ELF-1 (cell line): ENCODE data around the gene PTPRJ.

Experiments
- DNase-seq: peaks from one replicate; pipeline ENCODE4 v3.0.0-alpha.2; 2016; ENCODE audit warnings: low read depth, low spot score

The PTPRJ gene

GRCh38 chr11:48063424-48063978, 83.1 kb downstream of the PTPRJ start:
- no peak for DNase-seq

GRCh38 chr11:48064306-48064705, 83.9 kb downstream of the PTPRJ start:
- DNase-seq = no peak

DNA sequence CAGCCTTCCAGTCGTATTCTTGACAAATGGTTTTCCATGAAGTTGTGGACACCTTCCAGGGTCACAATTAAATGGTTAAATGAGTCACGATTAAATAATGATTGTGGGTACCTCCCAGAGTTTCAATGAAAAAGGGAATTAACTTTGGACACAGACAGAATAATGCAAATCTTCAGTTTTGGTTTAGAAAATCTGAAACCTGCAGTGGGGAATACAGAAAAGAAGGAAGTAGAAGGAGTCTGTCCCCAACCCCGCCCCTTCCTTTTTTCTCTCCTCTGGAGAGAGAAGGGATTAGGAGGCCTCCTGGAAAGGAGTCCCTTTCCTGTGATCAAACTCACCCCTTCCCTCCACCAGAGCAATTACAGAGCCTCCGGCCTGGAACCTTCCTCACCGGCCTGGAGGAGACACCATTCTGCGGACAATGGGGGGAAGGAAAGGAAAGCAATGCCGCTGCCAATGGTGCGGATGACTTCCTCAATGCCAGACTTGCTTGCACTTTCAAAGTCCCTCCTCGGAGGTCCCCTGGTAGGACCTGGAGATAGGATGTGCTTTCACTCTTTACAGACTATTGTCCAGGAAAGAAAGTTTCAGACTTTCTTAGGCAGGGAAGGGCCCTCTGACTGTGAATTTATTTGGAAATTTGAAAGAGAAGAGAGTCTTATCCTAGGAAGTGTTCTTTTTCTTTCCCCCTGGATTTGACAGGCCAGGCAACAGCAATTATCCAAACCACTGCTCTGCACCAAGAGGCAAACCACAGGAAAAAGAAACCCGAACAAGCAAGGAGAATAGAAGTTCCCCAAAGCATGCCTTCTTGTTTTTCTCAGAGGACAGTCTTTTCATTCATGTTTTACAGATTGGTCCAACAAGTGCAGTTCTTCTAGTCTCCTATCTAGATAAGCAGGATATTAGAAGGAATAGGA, 86.8 kb downstream of the PTPRJ start:
- DNase-seq = no peak

DNA sequence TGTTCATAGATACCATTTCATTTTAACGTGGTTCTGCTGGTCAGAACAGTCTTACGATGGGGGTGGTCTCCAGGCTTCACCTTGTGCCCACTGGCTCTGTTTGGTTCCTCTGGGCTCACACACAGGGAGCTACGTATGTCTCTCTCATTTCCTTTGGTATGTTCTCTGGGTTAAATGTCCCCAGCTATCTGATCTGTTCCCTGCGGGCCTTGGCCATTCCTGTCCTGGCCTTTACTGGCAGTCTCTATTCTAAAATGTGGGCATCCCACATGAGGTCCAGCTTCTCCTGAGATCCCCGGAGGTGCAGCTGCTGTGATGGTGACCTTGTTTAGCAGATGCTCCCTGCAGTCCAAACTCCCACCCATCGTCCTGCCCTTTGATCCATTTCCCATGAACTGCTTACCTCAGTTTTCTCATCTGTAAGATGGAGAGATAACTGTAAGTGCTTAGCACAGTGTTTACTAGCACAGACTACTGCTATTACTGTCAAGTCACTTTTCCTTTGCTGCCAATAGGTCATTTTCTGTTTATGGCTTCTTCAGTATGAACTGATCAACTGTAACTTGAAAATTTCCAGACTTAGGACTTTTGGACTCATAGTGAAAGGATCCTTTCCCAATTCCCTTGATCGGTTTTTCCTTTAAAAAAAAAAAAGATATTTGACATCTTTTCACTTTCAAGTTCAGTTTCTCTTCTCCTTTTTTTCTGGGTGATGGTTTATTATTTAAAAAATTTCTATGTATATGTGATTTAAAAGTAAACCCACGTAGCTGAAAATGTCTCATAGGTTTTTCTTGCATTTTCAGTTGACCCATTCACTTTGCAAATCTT, 92.9 kb downstream of the PTPRJ start:
- DNase-seq = no peak

DNA sequence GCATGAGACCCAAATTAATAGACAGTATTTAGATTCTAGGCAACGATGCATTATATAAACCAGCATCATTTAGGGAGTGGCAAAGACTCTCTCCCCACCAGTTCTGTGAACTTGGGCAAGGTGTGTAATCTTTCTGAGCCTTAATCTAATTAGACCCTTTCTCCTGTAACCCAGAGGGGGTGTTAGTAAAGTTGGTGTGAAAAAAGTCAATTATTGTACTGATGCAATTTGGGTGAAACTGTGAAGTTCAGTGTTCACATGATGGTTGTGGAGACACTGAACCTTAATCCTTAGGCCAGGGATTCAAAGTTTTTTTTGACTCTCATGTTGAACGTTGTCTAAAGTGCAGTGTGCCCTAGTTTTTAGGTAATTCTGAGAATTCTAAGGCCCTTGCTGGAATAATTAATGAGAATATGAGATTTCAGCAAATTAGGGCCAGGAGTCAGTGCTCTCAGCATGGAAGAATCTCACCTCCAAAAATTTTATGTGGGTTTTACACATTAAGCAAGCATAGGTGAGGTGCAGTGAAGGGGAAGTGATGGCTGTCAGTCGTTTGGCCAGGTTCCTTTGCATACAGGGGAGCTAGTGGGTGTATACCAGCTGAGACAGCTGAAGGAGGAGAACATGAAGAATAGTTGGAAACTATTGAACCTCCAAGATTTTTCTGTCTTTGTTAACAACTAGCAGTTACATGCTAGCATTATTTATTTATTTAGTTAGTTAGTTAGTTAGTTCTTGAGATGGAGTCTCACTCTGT, 94.2 kb downstream of the PTPRJ start:
- no peak for DNase-seq

DNA sequence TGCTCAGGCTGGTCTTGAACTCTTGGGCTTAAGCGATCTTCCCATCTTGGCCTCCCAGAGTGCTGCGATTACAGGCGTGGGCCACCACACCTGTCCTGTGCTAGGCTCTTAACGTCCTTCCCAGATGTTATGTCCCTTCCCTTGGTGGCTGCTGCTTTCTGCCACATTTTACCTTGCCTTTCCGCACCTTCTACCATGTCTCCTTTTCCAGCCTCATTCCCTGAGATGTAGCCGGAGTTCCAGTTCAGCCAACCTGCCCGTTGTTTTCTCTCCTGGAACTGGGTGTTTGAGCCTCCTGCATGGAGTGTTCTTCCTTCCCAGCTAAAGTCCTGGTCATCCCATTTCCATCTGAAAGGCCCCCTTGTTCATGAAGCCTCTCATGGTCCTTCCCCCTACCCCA, 95.3 kb downstream of the PTPRJ start:
- no peak for DNase-seq

GRCh38 chr11:48077251-48077650, 96.9 kb downstream of the PTPRJ start:
- DNase-seq = no peak

- no peak for DNase-seq
These were observed 98.3 kb downstream of the PTPRJ start for GRCh38 chr11:48078689-48079088.

GRCh38 chr11:48079596-48079995, 99.2 kb downstream of the PTPRJ start:
- DNase-seq = no peak

- DNase-seq = no peak
These were observed 100.0 kb downstream of the PTPRJ start for GRCh38 chr11:48080301-48080861.

- no peak for DNase-seq
These were observed 101.0 kb downstream of the PTPRJ start for GRCh38 chr11:48081151-48082010.

DNA sequence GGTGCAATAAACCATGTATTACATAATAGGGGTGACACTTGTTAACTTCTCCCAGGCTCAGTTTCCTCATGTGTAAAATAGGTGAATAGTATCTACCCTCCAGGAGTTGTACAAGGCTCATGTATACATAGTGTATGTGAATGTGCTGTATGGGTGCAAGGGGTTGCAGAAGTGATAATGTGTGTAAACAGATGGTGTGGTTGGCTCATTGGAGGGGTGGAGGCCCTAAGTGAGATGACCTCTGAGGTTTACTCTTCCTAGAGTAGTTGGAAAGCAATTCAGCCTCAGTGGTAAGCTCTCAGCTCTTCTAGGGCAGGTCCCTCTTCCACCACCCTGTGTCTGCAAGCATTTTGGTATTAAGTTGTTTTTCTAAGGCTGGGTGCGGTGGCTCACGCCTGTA, 102.4 kb downstream of the PTPRJ start:
- no peak for DNase-seq

- DNase-seq = no peak
These were observed 103.1 kb downstream of the PTPRJ start for GRCh38 chr11:48083421-48083820.

DNA sequence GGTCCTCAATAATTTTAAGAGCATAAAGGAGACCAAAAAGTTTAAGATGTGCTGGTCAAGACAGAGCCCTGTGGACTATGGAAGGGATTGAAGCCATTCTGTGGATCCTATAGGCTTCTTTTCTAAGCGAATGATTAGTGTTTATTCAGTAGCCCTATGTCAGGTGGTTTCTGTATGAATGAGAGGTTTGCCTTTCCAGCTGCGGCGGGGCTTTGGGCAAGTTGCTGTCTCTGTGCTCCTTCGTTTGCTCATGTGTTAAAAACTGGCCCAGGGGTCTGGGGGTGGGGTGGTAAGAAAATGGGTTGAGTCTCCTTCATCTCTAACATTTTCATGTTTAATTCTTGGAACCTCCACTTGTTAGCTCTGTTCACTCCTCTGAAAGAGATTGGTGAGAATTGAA, 105.3 kb downstream of the PTPRJ start:
- no peak for DNase-seq

GRCh38 chr11:48087422-48087821, 107.1 kb downstream of the PTPRJ start:
- DNase-seq = no peak

- no peak for DNase-seq
These were observed 107.8 kb downstream of the PTPRJ start for GRCh38 chr11:48087974-48088681.

- DNase-seq = no peak
These were observed 108.3 kb downstream of the PTPRJ start for GRCh38 chr11:48088682-48089050.

- no peak for DNase-seq
These were observed 109.8 kb downstream of the PTPRJ start for GRCh38 chr11:48090174-48090573.

DNA sequence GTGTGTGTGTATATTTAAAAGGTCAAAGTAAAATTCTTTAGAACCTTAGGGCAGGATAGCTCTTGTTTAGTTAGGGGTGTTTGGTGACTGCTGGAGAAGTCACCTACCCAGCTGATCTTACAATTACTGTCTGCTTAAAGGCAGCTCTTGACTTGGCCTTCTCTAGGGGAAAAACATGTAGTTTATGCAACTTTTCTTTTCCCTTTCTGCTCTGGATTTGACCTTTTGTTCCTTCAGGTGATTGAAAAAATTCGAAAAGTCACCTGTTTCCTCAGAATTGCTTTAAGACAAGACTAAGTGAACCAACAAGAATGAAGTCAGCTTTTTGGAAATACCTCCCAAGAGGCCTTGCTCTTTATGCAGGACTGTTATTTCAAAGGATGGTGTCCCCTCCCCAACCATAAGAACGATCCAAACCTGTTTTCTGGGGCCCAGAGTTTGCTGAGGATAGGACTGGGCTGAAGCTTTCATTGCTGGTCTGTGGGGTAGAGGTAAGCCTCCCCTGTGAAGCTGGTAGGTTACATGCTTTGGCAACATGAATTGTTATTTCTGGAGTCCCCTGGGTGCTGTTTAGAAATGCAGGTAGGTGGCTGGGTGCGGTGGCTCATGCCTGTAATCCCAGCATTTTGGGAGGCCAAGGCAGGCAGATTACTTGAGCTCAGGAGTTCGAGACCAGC, 111.2 kb downstream of the PTPRJ start:
- DNase-seq = no peak
